Lung (tissue), 12 donors: ENCODE measurements around the gene PRCD. TPM values are rescaled to one million over a fixed set of nuclear protein-coding genes. Genes with fewer than 3 reads are reported as not detected.
A peak's percentile ranks its signal among the peaks of the same experiment; 100 is the strongest.

Experiments used
- ATAC-seq: fragments of 200-7000 bp; cut with Tn5 transposase; one replicate; pipeline ENCODE4 v1.9.1; 2020; ENCODE audit warnings: moderate number of reproducible peaks; ENCODE audit not compliant: insufficient read depth, low FRiP score
- DNase-seq, 3 donors: peaks; one replicate each; pipeline ENCODE4 v3.0.0-alpha.2; 2013 to 2017
- H3K27ac ChIP-seq, 2 donors: one replicate each; pipeline ENCODE4 v1.5.1; 2013; ENCODE audit warnings: mild to moderate bottlenecking in 2 of 2, moderate library complexity in 2 of 2, control low read depth in 1 of 2, inconsistent platforms in 1 of 2, low read depth in 1 of 2, low read length in 1 of 2
- H3K27me3 ChIP-seq, 3 donors: one replicate each; pipeline ENCODE4 v1.5.1; 2013; ENCODE audit warnings: low read length in 2 of 3; ENCODE audit not compliant: control insufficient read depth in 3 of 3, insufficient read depth in 3 of 3
- H3K36me3 ChIP-seq, 4 donors: one replicate each; pipeline ENCODE4 v1.5.1; 2013; ENCODE audit warnings: low read length in 4 of 4, mild to moderate bottlenecking in 1 of 4, moderate library complexity in 1 of 4; ENCODE audit not compliant: control insufficient read depth in 4 of 4, insufficient read depth in 4 of 4
- H3K4me1 ChIP-seq, 5 donors: one replicate each; pipeline ENCODE4 v1.5.1; 2013; ENCODE audit warnings: low read length in 5 of 5, mild to moderate bottlenecking in 2 of 5, moderate library complexity in 1 of 5; ENCODE audit not compliant: control insufficient read depth in 5 of 5, insufficient read depth in 5 of 5
- H3K4me3 ChIP-seq: one replicate; pipeline ENCODE4 v1.5.1; 2013; ENCODE audit warnings: mild to moderate bottlenecking, control low read depth, moderate library complexity
- H3K9ac ChIP-seq, 2 donors: one replicate each; pipeline ENCODE4 v1.5.1; 2013; ENCODE audit warnings: low read length in 2 of 2, control low read depth in 1 of 2; ENCODE audit not compliant: insufficient read depth in 1 of 2
- H3K9me3 ChIP-seq, 4 donors: one replicate each; pipeline ENCODE4 v1.5.1; 2013; ENCODE audit warnings: low read length in 3 of 4, mild to moderate bottlenecking in 1 of 4, moderate library complexity in 1 of 4; ENCODE audit not compliant: control insufficient read depth in 4 of 4, insufficient read depth in 3 of 4
- WGBS, 2 donors: extraction: QIAGEN DNeasy Blood & Tissue Kit; methylation state at CpG; one replicate each; pipeline ENCODE4 v1.1.7; 2013; 5-methylcytosine and 5-hydroxymethylcytosine counted together
- polyA plus RNA-seq, 2 donors: library from polyadenylated mRNA; stranded (reverse); fragments of 200-250 nt; gene quantifications; one replicate each; pipeline ENCODE4 v1.2.1, GENCODE V29; 2013
- total RNA-seq, 2 donors: library from RNA; depleted of rRNA in 1 of 2; stranded (reverse); fragments of >200 nt in 1 of 2; gene quantifications; one replicate each; pipeline ENCODE4 v1.2.1, GENCODE V29; 2014 to 2021
- TF ChIP-seq, protein P1 (sequence below): IDR thresholded peaks from 2 replicates; pipeline ENCODE4 v1.5.1; 2012; ENCODE audit warnings: mild to moderate bottlenecking; ENCODE audit errors: control extremely low read depth, extremely low read depth
- donor health status: control.
- donor health status: control.
- donor health status: Bipolar disorder and iron deficiency.
- donor health status: healthy.
- donor health status: DM: yes; HTN: yes; CAD: no.

The PRCD gene
- total and polyA plus RNA-seq, 4 donors, result 2.0 to 11.3 (median 5.6) TPM

DNA sequence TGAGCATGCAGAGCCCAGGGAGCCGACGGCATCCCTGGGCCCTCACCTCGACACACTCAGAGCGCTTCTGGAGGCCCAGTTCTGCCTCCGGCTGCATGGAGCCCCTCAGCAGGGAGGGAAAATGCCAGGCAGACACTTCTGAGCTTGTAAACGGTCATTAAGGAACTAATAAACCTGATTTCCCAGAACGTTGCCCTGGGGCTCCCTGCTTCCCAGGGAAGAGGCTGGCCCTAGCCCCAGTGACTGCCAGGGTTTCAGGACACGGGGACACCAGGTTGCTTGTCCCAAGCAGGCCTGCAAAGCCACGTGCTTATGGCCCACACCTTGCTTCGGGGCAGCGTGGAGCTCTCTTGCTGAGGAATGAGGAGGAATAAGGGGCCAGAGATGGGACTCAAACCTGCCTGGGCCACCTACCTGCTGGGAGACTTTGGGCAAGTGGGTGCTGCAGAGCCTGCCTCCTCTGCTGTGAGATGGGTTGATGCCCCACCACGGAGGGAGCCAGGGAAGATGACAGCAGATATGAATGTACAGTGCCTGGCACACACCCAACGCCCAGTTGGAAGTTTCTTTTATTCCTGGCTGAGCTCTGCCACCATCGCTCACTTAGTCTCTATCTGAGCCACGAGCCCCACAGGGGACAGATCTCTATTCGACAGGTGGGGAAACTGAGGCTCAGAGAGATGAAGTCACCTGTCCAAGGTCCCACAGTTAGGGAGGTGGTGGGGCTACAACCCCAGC lies 44.0 kb upstream of the PRCD start:
- no peak overlapping the region for H3K9ac ChIP-seq
- H3K4me1 ChIP-seq, result peaks cover 0 to 57% (median 28%) of the 10 kb centered on the region in 5 donors
- WGBS, 2 donors, result 85 to 93% methylated on average over 16 of the region's 16 CpGs
- ATAC-seq (no peak), DNase-seq (no peak)
- no peak overlapping the region for H3K27ac ChIP-seq
- no peaks in the 10 kb centered on the region for H3K9me3 ChIP-seq
- peaks cover 0 to 2% (median 0%) of the 10 kb centered on the region in 4 donors for H3K36me3 ChIP-seq
- no peak overlapping the region for H3K4me3 ChIP-seq
- TF ChIP-seq, protein P1, sequence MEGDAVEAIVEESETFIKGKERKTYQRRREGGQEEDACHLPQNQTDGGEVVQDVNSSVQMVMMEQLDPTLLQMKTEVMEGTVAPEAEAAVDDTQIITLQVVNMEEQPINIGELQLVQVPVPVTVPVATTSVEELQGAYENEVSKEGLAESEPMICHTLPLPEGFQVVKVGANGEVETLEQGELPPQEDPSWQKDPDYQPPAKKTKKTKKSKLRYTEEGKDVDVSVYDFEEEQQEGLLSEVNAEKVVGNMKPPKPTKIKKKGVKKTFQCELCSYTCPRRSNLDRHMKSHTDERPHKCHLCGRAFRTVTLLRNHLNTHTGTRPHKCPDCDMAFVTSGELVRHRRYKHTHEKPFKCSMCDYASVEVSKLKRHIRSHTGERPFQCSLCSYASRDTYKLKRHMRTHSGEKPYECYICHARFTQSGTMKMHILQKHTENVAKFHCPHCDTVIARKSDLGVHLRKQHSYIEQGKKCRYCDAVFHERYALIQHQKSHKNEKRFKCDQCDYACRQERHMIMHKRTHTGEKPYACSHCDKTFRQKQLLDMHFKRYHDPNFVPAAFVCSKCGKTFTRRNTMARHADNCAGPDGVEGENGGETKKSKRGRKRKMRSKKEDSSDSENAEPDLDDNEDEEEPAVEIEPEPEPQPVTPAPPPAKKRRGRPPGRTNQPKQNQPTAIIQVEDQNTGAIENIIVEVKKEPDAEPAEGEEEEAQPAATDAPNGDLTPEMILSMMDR, result no peak
- H3K27me3 ChIP-seq, result no peaks in the 10 kb centered on the region

DNA sequence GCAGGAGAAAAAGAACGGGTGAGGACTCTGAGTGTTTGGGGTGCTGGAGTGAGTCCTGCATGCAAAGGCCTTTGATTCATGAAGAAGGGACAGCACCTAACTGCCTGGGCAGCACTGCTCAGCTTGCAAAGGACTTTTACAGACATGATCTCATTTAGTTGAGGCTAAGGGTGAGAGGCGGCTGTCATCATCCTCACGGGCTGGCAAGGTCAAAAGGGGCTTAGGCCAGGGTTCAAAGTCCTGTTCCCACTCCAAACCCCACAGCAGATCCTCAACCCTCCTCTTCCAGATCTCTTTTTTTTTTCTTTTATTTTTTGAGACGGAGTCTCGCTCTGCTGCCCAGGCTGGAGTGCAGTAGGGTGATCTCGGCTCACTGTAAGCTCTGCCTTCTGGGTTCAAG lies 43.4 kb upstream of the PRCD start:
- Histone ChIP-seq H3K27me3 (no peaks in the 10 kb centered on the region), H3K9me3 (no peaks in the 10 kb centered on the region), H3K4me3 (no peak overlapping the region), H3K9ac (no peak overlapping the region), H3K4me1 (peaks cover 0 to 52% (median 28%) of the 10 kb centered on the region in 5 donors), H3K27ac (no peak overlapping the region), H3K36me3 (peaks cover 0 to 2% (median 0%) of the 10 kb centered on the region in 4 donors)
- ATAC-seq (no peak), DNase-seq (no peak)
- TF ChIP-seq, protein P1, result no peak
- 90 to 97% methylated on average over 6 of the region's 6 CpGs for WGBS, 2 donors

DNA sequence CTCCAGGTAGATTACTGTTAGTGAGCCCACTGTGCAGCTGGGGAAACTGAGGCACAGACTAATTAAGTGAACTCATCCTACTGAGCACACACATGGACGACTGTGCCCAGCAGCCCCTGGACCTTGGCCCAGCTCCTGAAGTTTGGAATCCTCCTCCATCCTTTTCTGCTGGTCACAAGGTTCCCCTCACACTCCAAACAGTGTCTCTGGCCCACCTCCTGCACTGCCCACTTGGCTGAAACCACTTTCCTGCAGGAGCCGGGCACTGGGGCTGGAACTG lies 42.2 kb upstream of the PRCD start:
- peaks cover 0 to 49% (median 19%) of the 10 kb centered on the region in 5 donors for H3K4me1 ChIP-seq
- no peak overlapping the region for H3K9ac ChIP-seq
- peaks cover 0 to 2% (median 0%) of the 10 kb centered on the region in 4 donors for H3K36me3 ChIP-seq
- no peaks in the 10 kb centered on the region for H3K27me3 ChIP-seq
- no peak overlapping the region for H3K4me3 ChIP-seq
- H3K9me3 ChIP-seq, result no peaks in the 10 kb centered on the region
- WGBS, 2 donors, result 42 to 81% methylated on average over 2 of the region's 2 CpGs
- H3K27ac ChIP-seq, result peak overlapping the region; percentile 79 to 87
- DNase-seq (no peak), ATAC-seq (no peak)
- TF ChIP-seq, protein P1, result no peak
